Sigmoid colon (tissue), 7 donors: Measurements from ENCODE around the gene ACOT7. TPM values are rescaled to one million over a fixed set of nuclear protein-coding genes. Genes with fewer than 3 reads are reported as not detected.
A peak's percentile ranks its signal among the peaks of the same experiment; 100 is the strongest.
"Not testable (repeated sequence)": the region's sequence is repeated elsewhere in the genome, so short reads cannot be mapped to it uniquely, and the experiment has no call there.

ENCODE experiments used
- DNase-seq: peaks from one replicate; pipeline ENCODE4 v3.0.0-alpha.2; 2019
- H3K27ac ChIP-seq, 4 donors: fragments of 200-600 bp; sonication (generic); one replicate each; pipeline ENCODE4 v1.5.1; 2016 to 2019; ENCODE audit warnings: mild to moderate bottlenecking in 1 of 4
- H3K27me3 ChIP-seq, 3 donors: fragments of 200-600 bp; sonication (generic); one replicate each; pipeline ENCODE4 v1.5.1; 2019; ENCODE audit warnings: mild to moderate bottlenecking in 1 of 3
- H3K36me3 ChIP-seq, 4 donors: fragments of 200-600 bp; sonication (generic); one replicate each; pipeline ENCODE4 v1.5.1; 2016 to 2019
- H3K4me1 ChIP-seq, 4 donors: fragments of 200-600 bp; sonication (generic); one replicate each; pipeline ENCODE4 v1.5.1; 2017 to 2019
- H3K4me3 ChIP-seq, 4 donors: fragments of 200-600 bp; sonication (generic); one replicate each; pipeline ENCODE4 v1.5.1; 2017 to 2019; ENCODE audit warnings: mild to moderate bottlenecking in 2 of 4, moderate library complexity in 1 of 4
- H3K9me3 ChIP-seq, 4 donors: fragments of 200-600 bp in 3 of 4; sonication (generic) in 3 of 4; one replicate each; pipeline versions ENCODE4 v1.5.1 to v1.6.1; 2013 to 2019
- EP300 ChIP-seq, 4 donors: sonication (generic); formaldehyde crosslinking; IDR thresholded peaks; one replicate each; pipeline ENCODE4 v1.6.1; 2017; ENCODE audit warnings: antibody characterized with exemption in 4 of 4
- POLR2A ChIP-seq, 2 donors: fragments of 450-650 bp; IDR thresholded peaks; one replicate each; pipeline ENCODE4 v1.6.1; 2016; ENCODE audit warnings: antibody characterized with exemption in 2 of 2, mild to moderate bottlenecking in 2 of 2, moderate library complexity in 2 of 2
- POLR2AphosphoS5 ChIP-seq, 4 donors: sonication (generic); formaldehyde crosslinking; IDR thresholded peaks; one replicate each; pipeline ENCODE4 v1.6.1; 2017; ENCODE audit warnings: antibody characterized with exemption in 4 of 4
- WGBS, 2 donors: extraction: QIAGEN DNeasy Blood & Tissue Kit; methylation state at CpG; one replicate each; pipeline ENCODE4 v1.1.7; 2013; 5-methylcytosine and 5-hydroxymethylcytosine counted together
- intact Hi-C: fragments of 100-400 bp; cut with DNase I; formaldehyde crosslinking; loops from one replicate; pipeline ENCODE4 v1.15.1; 2023
- polyA plus RNA-seq, 3 donors: library from polyadenylated mRNA; stranded (reverse); fragments of 200-250 nt; gene quantifications; one replicate each; pipeline ENCODE4 v1.2.3, GENCODE V29; 2013
- total RNA-seq, 4 donors: library from RNA; depleted of rRNA; stranded (reverse); fragments of >200 nt; gene quantifications; one replicate each; pipeline ENCODE4 v1.1.0, GENCODE V29; 2016
- TF ChIP-seq, protein P1 (sequence below), 4 experiments: fragments of 450-650 bp in 3 of 4; fragments of 200-600 bp in 1 of 4; IDR thresholded peaks; one replicate each; pipeline ENCODE4 v1.5.1; 2016 to 2019; ENCODE audit warnings: antibody characterized with exemption in 4 of 4, mild to moderate bottlenecking in 3 of 4, moderate library complexity in 2 of 4
- donor health status: healthy with polysubstance abuse.
- donor health status: Bipolar disorder and iron deficiency.
- donor health status: healthy.

Gene ACOT7
- total and polyA plus RNA-seq, 7 donors: 17.9 to 81.0 (median 26.5) TPM

DNA sequence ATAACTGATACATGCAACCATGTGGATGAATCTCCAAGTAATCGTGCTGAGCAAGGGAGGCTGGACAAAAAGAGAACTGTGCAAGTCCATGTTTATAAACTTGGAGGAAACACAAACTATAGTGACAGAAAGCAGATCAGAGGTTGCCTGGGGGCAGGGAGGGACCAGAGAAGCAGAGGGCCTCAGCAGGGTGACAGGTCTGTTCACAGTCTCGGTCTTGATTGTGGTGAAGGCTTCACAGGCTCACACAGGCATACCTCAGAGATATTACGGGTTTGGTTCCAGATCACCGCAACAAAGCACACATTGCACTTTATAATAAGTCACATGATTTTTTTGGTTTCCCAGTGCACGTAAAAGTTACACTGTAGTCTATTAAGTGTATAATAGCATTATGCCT is 28.5 kb downstream of the ACOT7 start:
- Histone ChIP-seq H3K36me3 (no peaks in the 10 kb centered on the region), H3K9me3 (no peaks in the 10 kb centered on the region), H3K4me1 (peaks cover 0 to 56% (median 32%) of the 10 kb centered on the region in 4 donors), H3K27ac (peak overlapping the region in 3 of 4 donors; percentile 18 to 71 (median 70)), H3K4me3 (no peak overlapping the region), H3K27me3 (no peaks in the 10 kb centered on the region)
- peak in 3 of 4 donors; percentile 38 to 75 (median 50) for TF ChIP-seq POLR2AphosphoS5 (IDR thresholded peaks at IDR 0.05)
- TF ChIP-seq, protein P1, sequence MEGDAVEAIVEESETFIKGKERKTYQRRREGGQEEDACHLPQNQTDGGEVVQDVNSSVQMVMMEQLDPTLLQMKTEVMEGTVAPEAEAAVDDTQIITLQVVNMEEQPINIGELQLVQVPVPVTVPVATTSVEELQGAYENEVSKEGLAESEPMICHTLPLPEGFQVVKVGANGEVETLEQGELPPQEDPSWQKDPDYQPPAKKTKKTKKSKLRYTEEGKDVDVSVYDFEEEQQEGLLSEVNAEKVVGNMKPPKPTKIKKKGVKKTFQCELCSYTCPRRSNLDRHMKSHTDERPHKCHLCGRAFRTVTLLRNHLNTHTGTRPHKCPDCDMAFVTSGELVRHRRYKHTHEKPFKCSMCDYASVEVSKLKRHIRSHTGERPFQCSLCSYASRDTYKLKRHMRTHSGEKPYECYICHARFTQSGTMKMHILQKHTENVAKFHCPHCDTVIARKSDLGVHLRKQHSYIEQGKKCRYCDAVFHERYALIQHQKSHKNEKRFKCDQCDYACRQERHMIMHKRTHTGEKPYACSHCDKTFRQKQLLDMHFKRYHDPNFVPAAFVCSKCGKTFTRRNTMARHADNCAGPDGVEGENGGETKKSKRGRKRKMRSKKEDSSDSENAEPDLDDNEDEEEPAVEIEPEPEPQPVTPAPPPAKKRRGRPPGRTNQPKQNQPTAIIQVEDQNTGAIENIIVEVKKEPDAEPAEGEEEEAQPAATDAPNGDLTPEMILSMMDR (IDR thresholded peaks at IDR 0.05): no peak
- DNase-seq: no peak
- intact Hi-C loops: no loop called here
- 61 to 85% methylated on average over 5 of the region's 5 CpGs for WGBS, 2 donors

DNA sequence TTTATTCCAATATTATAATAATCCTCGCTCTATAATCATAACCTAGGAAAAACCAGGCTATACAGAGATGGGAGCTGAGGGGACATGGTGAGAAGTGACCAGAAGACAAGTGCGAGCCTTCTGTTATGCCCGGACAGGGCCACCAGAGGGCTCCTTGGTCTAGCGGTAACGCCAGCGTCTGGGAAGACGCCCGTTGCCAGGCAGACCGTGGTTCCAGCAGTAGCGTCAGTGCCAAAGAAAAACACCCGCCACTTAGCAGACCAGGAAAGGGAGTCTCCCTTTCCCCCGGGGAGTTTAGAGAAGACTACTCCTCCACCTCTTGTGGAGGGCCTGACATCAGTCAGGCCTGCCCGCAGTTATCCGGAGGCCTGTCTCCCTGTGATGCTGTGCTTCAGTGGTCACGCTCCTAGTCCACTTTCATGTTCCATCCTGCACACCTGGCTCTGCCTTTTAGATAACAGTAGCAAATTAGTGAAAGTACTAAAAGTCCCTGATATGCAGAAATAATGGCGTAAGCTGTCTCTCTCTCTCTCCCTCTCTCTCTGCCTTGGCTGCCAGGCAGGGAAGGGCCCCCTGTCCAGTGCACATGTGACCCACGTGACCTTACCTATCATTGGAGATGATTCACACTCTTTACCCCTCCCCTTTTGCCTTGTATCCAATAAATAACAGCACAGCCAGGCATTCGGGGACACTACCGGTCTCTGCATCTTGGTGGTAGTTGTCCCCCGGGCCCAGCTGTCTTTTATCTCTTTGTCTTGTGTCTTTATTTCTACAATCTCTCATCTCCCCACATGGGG is 30.3 kb downstream of the ACOT7 start:
- not testable (repeated sequence) for H3K36me3 ChIP-seq, H3K27me3 ChIP-seq, H3K4me3 ChIP-seq, H3K9me3 ChIP-seq
- peak; percentile 88 for DNase-seq
- Histone ChIP-seq H3K27ac (peak overlapping the region in 3 of 4 donors; percentile 45 to 71 (median 70)), H3K4me1 (peaks cover 0 to 56% (median 44%) of the 10 kb centered on the region in 4 donors)
- TF ChIP-seq POLR2AphosphoS5 (IDR thresholded peaks at IDR 0.05): peak in 3 of 4 donors; percentile 15 to 43 (median 23)
- TF ChIP-seq, protein P1 (IDR thresholded peaks at IDR 0.05): peak; percentile 76 to 91 (median 82)
- WGBS, 2 donors: 41 to 65% methylated on average over 20 of the region's 20 CpGs
- intact Hi-C loops: loop anchor here (1.0 to 2.0 kb wide), 2 partner anchors 32 to 41 kb away; no protein-coding TSS in a partner anchor

DNA sequence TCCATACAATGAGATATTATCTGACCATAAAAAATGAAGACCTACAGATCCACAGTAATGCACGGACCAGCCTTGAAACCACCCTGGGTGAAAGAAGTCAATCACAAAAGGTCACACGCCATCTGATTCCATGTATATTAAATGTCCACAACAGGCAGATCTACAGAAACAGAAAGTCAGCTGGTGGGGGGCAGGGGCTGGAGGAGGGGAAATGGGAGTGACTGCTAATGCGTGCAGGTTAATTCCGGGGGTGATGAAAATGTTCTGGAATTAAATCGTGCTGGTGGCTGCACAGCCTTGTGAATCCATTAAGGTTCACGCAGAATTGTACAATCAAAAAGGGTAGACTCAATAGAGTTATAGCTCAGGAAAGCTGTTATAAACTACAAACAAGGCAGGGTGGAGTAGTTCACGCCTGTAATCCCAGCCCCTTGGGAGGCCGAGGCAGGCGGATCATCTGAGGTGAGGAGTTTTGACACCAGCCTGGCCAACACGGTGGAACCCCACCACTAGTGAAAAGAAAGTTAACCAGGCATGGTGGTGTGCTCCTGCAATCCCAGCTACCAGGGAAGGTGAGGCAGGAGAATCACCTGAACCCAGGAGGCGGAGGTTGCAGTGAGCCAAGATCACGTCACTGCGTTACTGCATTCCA is 32.3 kb downstream of the ACOT7 start:
- Histone ChIP-seq H3K36me3 (no peaks in the 10 kb centered on the region), H3K4me1 (peaks cover 0 to 41% (median 36%) of the 10 kb centered on the region in 4 donors), H3K27me3 (no peaks in the 10 kb centered on the region), H3K9me3 (no peaks in the 10 kb centered on the region), H3K4me3 (no peak overlapping the region), H3K27ac (no peak overlapping the region)
- intact Hi-C loops: no loop called here
- no peak for TF ChIP-seq POLR2A (IDR thresholded peaks at IDR 0.05)
- no peak for TF ChIP-seq EP300 (IDR thresholded peaks at IDR 0.05)
- TF ChIP-seq, protein P1 (IDR thresholded peaks at IDR 0.05): no peak
- TF ChIP-seq POLR2AphosphoS5 (IDR thresholded peaks at IDR 0.05): no peak
- DNase-seq: no peak
- 28 to 68% methylated on average over 13 of the region's 13 CpGs for WGBS, 2 donors

DNA sequence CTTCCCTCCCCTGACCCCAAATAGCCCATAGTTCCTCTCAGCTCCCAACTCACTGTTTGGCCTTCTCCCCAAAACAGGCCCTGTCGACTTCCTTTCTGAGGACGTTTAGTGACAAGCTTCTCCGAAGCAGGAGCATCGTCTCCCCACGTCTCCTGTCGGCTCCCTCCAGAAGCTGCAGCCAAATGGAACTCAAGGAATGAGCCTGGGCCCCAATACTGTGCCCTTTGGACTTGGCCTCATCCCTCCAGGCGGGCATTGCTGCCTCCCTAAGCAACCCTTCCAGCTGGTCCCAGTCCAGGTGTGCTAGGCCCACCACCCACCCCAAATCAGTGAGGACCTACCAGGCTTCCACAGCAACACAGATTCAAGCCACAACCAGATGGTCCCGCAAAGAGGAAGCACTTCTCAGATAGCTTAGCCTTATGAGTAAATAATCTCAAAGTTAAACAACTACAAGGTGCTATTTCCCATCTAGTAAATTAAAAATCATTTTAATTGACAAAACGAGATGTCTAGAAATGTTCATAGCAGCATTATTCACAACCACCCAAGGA is 33.0 kb downstream of the ACOT7 start:
- H3K4me1 ChIP-seq: peaks cover 0 to 41% (median 36%) of the 10 kb centered on the region in 4 donors
- no peak for DNase-seq
- no peaks in the 10 kb centered on the region for H3K9me3 ChIP-seq
- no peaks in the 10 kb centered on the region for H3K36me3 ChIP-seq
- H3K4me3 ChIP-seq: no peak overlapping the region
- 12 to 51% methylated on average over 9 of the region's 9 CpGs for WGBS, 2 donors
- TF ChIP-seq POLR2AphosphoS5 (IDR thresholded peaks at IDR 0.05): no peak
- TF ChIP-seq POLR2A (IDR thresholded peaks at IDR 0.05): no peak
- TF ChIP-seq, protein P1 (IDR thresholded peaks at IDR 0.05): no peak
- no peak for TF ChIP-seq EP300 (IDR thresholded peaks at IDR 0.05)
- H3K27me3 ChIP-seq: no peaks in the 10 kb centered on the region
- peak overlapping the region; percentile 70 to 77 (median 76) for H3K27ac ChIP-seq
- intact Hi-C loops: no loop called here
